ENCODE measurements around the gene CBLB.

CBLB gene

DNA sequence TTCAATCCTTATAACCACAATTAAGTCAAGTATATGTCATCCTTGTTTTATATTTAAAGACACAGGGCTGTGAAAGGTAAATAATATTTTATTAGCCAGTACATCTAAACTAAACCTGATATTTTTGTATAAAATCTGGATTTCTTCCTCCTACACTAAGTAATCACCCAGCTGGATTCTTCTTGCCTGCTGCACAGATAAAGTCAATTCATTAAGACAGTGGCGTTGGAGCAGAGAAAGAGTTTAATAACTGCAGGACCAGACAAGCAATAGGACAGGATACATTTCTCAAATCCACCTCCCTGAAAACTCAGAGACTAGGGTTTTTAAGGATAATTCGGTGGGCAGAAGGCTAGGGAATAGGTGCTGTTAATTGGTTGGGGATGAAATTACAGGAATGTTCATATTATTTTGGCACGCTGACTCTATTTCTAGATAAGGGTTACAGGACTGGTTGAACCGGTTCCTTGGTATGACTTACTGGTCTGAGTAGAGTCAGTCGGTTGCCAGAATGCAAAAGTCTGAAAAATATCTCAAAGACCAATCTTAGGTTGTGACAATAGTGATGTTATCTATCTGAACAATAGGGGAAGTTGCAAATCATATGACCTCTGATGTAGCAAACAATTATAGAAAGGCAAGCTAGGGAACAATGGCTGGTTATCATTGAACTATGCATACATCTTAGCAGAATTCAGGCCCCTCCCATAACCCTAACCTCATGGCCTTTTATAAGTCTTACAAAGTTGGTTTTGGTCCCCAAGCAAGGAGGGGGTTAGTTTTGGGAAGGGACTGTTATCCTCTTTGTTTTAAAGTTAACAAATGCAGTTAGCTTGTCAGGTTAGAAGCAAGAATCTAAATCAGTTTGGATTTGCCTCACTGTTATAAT lies 257.3 kb downstream of the CBLB start:
- TF ChIP-seq CTCF (IDR thresholded peaks at IDR 0.05; ENCODE audit: control insufficient read depth, extremely low read depth, insufficient read depth), result no peak
- peak; percentile 87 for DNase-seq (ENCODE audit: low read depth)
- no peak overlapping the region for H3K4me3 ChIP-seq (ENCODE audit: low read depth, low read length)

- H3K4me3 ChIP-seq (ENCODE audit: low read depth, low read length), result no peak overlapping the region
- DNase-seq (ENCODE audit: low read depth), result no peak
- TF ChIP-seq CTCF (IDR thresholded peaks at IDR 0.05; ENCODE audit: control insufficient read depth, extremely low read depth, insufficient read depth), result no peak
Measured at GRCh38 chr3:105610473-105610872, 258.3 kb downstream of the CBLB start.

DNA sequence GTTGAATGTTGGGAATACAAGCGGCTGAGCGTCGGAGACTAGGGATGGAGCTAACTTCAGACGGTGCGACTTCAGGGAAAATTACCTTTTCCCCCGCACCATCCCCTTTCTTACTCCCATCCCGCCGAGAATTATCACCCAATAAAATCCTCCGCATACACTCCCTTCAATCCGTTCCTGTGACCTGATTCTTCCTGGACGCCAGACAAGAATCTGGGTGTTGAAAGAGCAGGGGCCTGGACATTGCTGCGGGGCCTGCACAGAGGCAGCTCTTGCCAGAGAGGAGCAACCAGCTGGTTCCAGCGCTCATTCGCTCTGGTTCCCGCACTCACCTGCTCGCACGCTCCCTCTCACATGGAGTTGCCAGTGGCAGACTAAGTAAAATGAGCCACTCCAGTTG lies 260.2 kb downstream of the CBLB start:
- no peak for TF ChIP-seq CTCF (IDR thresholded peaks at IDR 0.05; ENCODE audit: control insufficient read depth, extremely low read depth, insufficient read depth)
- H3K4me3 ChIP-seq (ENCODE audit: low read depth, low read length), result no peak overlapping the region
- DNase-seq (ENCODE audit: low read depth), result no peak

DNA sequence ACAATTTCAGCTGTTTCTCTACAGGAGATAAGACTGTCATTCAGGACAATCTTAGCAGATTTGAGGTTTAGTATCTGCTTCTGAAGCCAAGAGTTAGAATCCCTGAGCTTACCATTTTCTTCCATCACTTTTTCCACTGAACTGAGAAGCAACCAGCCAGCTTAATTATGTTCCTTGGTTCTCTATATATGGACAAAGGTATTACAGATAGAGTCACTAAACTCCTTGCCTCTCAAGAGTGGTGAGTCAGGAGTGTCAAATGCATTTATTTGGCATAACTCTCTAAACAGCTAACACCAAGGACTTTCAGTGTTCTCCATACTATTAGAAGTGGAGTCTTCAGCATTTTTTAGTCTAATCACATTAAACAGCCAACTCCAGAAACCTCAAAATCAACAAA lies 262.8 kb downstream of the CBLB start:
- DNase-seq (ENCODE audit: low read depth), result no peak
- TF ChIP-seq CTCF (IDR thresholded peaks at IDR 0.05; ENCODE audit: control insufficient read depth, extremely low read depth, insufficient read depth), result no peak
- no peak overlapping the region for H3K4me3 ChIP-seq (ENCODE audit: low read depth, low read length)

Measured in LNCaP clone FGC (cell line).